ENCODE data around the gene JAML.

DNA sequence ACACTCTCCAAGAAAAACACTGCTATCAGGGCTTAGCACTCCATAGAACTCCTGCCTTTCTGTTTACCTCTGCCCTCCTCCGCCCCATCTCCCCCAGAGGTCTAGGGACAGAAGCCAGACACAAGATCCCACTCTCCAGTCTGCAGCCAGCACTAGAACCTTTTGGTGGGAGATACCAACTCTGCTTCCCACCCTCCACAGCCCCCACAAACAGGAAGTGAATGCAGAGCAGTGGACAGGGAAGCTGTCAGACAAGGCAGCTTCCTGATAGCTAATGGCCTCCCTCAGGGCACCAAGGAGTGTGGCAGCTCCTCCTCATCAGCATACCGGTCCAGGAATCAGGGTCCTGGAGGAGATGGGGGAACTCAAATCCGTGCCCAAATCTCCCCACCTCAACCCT is 77.3 kb downstream of the JAML start:
- TF ChIP-seq, protein P1, sequence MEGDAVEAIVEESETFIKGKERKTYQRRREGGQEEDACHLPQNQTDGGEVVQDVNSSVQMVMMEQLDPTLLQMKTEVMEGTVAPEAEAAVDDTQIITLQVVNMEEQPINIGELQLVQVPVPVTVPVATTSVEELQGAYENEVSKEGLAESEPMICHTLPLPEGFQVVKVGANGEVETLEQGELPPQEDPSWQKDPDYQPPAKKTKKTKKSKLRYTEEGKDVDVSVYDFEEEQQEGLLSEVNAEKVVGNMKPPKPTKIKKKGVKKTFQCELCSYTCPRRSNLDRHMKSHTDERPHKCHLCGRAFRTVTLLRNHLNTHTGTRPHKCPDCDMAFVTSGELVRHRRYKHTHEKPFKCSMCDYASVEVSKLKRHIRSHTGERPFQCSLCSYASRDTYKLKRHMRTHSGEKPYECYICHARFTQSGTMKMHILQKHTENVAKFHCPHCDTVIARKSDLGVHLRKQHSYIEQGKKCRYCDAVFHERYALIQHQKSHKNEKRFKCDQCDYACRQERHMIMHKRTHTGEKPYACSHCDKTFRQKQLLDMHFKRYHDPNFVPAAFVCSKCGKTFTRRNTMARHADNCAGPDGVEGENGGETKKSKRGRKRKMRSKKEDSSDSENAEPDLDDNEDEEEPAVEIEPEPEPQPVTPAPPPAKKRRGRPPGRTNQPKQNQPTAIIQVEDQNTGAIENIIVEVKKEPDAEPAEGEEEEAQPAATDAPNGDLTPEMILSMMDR (IDR thresholded peaks at IDR 0.05): no peak
- no peak for TF ChIP-seq POLR2A (IDR thresholded peaks at IDR 0.05)
